H9 (cell line): Measurements from ENCODE around the gene MOV10. TPM values are rescaled to one million over a fixed set of nuclear protein-coding genes. Genes with fewer than 3 reads are reported as not detected.

Experiments used
- DNase-seq: peaks from one replicate; pipeline ENCODE4 v3.0.0-alpha.2; 2017
- H2AFZ ChIP-seq: one replicate; pipeline ENCODE4 v1.6.1; 2013; ENCODE audit warnings: mild to moderate bottlenecking, low read length, control low read depth, moderate library complexity
- H2AK5ac ChIP-seq: 2 replicates; pipeline ENCODE4 v1.6.1; 2013; ENCODE audit warnings: low read length, control low read depth, mixed read lengths; ENCODE audit not compliant: insufficient read length
- H2BK120ac ChIP-seq: one replicate; pipeline ENCODE4 v1.6.1; 2013; ENCODE audit warnings: low read depth, mild to moderate bottlenecking, low read length, control low read depth, inconsistent platforms; ENCODE audit not compliant: poor library complexity, severe bottlenecking
- H2BK12ac ChIP-seq: 2 replicates; pipeline ENCODE4 v1.6.1; 2013; ENCODE audit warnings: low read length, control low read depth, mixed read lengths, low read depth; ENCODE audit not compliant: insufficient read length
- H2BK15ac ChIP-seq: 2 replicates; pipeline ENCODE4 v1.6.1; 2013; ENCODE audit warnings: low read depth, low read length, control low read depth
- H2BK20ac ChIP-seq: one replicate; pipeline ENCODE4 v1.6.1; 2013; ENCODE audit warnings: low read depth, mild to moderate bottlenecking, low read length, control low read depth, inconsistent platforms; ENCODE audit not compliant: poor library complexity, severe bottlenecking
- H2BK5ac ChIP-seq: 2 replicates; pipeline ENCODE4 v1.6.1; 2013; ENCODE audit warnings: low read length, control low read depth, mixed read lengths; ENCODE audit not compliant: insufficient read length
- H3K14ac ChIP-seq: 2 replicates; pipeline ENCODE4 v1.6.1; 2013; ENCODE audit warnings: low read length, control low read depth; ENCODE audit not compliant: insufficient read depth
- H3K18ac ChIP-seq: 2 replicates; pipeline ENCODE4 v1.6.1; 2013; ENCODE audit warnings: low read depth, mild to moderate bottlenecking, mixed read lengths, low read length, control low read depth; ENCODE audit not compliant: insufficient read length
- H3K23ac ChIP-seq: 2 replicates; pipeline ENCODE4 v1.6.1; 2013; ENCODE audit warnings: low read length, control low read depth, mixed read lengths, low read depth; ENCODE audit not compliant: insufficient read length
- H3K23me2 ChIP-seq: 2 replicates; pipeline ENCODE4 v1.6.1; 2013; ENCODE audit warnings: low read depth, mild to moderate bottlenecking, mixed read lengths, low read length, control low read depth; ENCODE audit not compliant: insufficient read length, poor library complexity, severe bottlenecking
- H3K27ac ChIP-seq: 2 replicates; pipeline ENCODE4 v1.5.1; 2013; ENCODE audit warnings: low read length, control low read depth, mixed read lengths, low read depth; ENCODE audit not compliant: insufficient read length
- H3K27me3 ChIP-seq: 2 replicates; pipeline ENCODE4 v1.6.1; 2013; ENCODE audit warnings: low read length, control low read depth, inconsistent platforms; ENCODE audit not compliant: insufficient read depth
- H3K4ac ChIP-seq: 2 replicates; pipeline ENCODE4 v1.6.1; 2013; ENCODE audit warnings: low read depth, mild to moderate bottlenecking, control low read depth, inconsistent platforms, low read length, moderate library complexity
- H3K4me1 ChIP-seq: 2 replicates; pipeline ENCODE4 v1.6.1; 2013; ENCODE audit warnings: low read length, control low read depth, inconsistent platforms; ENCODE audit not compliant: insufficient read depth
- H3K4me2 ChIP-seq: 2 replicates; pipeline ENCODE4 v1.6.1; 2013; ENCODE audit warnings: low read length, control low read depth, mixed read lengths; ENCODE audit not compliant: insufficient read length, insufficient read depth
- H3K56ac ChIP-seq: 2 replicates; pipeline ENCODE4 v1.6.1; 2013; ENCODE audit warnings: low read depth, mild to moderate bottlenecking, mixed read lengths, low read length, control low read depth; ENCODE audit not compliant: insufficient read length
- H3K79me1 ChIP-seq: 2 replicates; pipeline ENCODE4 v1.6.1; 2013; ENCODE audit warnings: low read depth, mild to moderate bottlenecking, moderate library complexity, low read length, control low read depth, inconsistent platforms; ENCODE audit not compliant: insufficient read depth, poor library complexity, severe bottlenecking
- H3K79me2 ChIP-seq: 2 replicates; pipeline ENCODE4 v1.6.1; 2013; ENCODE audit warnings: low read length, control low read depth, inconsistent platforms; ENCODE audit not compliant: insufficient read depth
- H3K9ac ChIP-seq: 2 replicates; pipeline ENCODE4 v1.6.1; 2013; ENCODE audit warnings: low read length, control low read depth, mixed read lengths; ENCODE audit not compliant: insufficient read length; ENCODE audit errors: extremely low read depth
- H3K9me3 ChIP-seq: one replicate; pipeline ENCODE4 v1.6.1; 2013; ENCODE audit warnings: low read depth, low read length, inconsistent platforms; ENCODE audit not compliant: control insufficient read depth
- H3T11ph ChIP-seq: one replicate; pipeline ENCODE4 v1.6.1; 2013; ENCODE audit warnings: mild to moderate bottlenecking, low read length, control low read depth, inconsistent platforms
- H4K20me1 ChIP-seq: one replicate; pipeline ENCODE4 v1.6.1; 2013; ENCODE audit not compliant: control insufficient read depth, insufficient read length, insufficient read depth
- H4K5ac ChIP-seq: 2 replicates; pipeline ENCODE4 v1.6.1; 2013; ENCODE audit warnings: low read depth, mild to moderate bottlenecking, mixed read lengths, low read length, control low read depth; ENCODE audit not compliant: insufficient read length
- H4K8ac ChIP-seq: replicated peaks from 2 replicates; pipeline ENCODE4 v1.6.1; 2013; ENCODE audit warnings: low read length, control low read depth, mixed read lengths, low read depth; ENCODE audit not compliant: insufficient read length
- H4K91ac ChIP-seq: 2 replicates; pipeline ENCODE4 v1.6.1; 2013; ENCODE audit warnings: low read depth, mild to moderate bottlenecking, moderate library complexity, mixed read lengths, low read length, control low read depth; ENCODE audit not compliant: insufficient read length
- H3K27ac Mint-ChIP-seq, 3 experiments: 2 replicates in 2 of 3; 3 replicates in 1 of 3; pipeline ENCODE4 v1.8.0; 2020 to 2021; ENCODE audit warnings: mixed read lengths in 3 of 3, mild to moderate bottlenecking in 1 of 3, moderate library complexity in 1 of 3
- H3K27me3 Mint-ChIP-seq: 2 replicates; pipeline ENCODE4 v1.8.0; 2021; ENCODE audit warnings: low read depth, mild to moderate bottlenecking, moderate library complexity, mixed read lengths
- H3K36me3 Mint-ChIP-seq, 3 experiments: 2 replicates in 2 of 3; 3 replicates in 1 of 3; pipeline ENCODE4 v1.8.0; 2020 to 2021; ENCODE audit warnings: low read depth in 3 of 3, mixed read lengths in 3 of 3; ENCODE audit not compliant: insufficient read depth in 1 of 3
- H3K4me1 Mint-ChIP-seq, 2 experiments: 2 replicates each; pipeline ENCODE4 v1.8.0; 2020; ENCODE audit warnings: mixed read lengths in 2 of 2
- H3K4me3 Mint-ChIP-seq, 2 experiments: 2 replicates in 1 of 2; 3 replicates in 1 of 2; pipeline ENCODE4 v1.8.0; 2020 to 2021; ENCODE audit warnings: mild to moderate bottlenecking in 2 of 2, mixed read lengths in 2 of 2, moderate library complexity in 1 of 2
- H3K9me3 Mint-ChIP-seq, 2 experiments: 2 replicates in 1 of 2; 3 replicates in 1 of 2; pipeline ENCODE4 v1.8.0; 2020; ENCODE audit warnings: mild to moderate bottlenecking in 2 of 2, mixed read lengths in 2 of 2, moderate library complexity in 1 of 2
- WGBS: extraction: QIAGEN DNeasy Blood & Tissue Kit; methylation state at CpG from one replicate; pipeline ENCODE4 v1.1.7; 2013; ENCODE audit warnings: missing lambda C conversion rate, low lambda C conversion rate, mixed read lengths; ENCODE audit not compliant: insufficient read length; ENCODE audit errors: extremely low coverage; 5-methylcytosine and 5-hydroxymethylcytosine counted together
- total RNA-seq: library from RNA; stranded (reverse); gene quantifications from 2 replicates; pipeline ENCODE4 v1.2.1, GENCODE V29; 2021
- TF ChIP-seq, protein P1 (sequence below): fragments of 200-600 bp; sonication (generic); conservative IDR thresholded peaks from 3 replicates; pipeline ENCODE4 v1.8.0; 2021; ENCODE audit warnings: antibody characterized with exemption, mild to moderate bottlenecking

The MOV10 gene
- total RNA-seq, 1 experiment from 2014 or later: 77.8 TPM

DNA sequence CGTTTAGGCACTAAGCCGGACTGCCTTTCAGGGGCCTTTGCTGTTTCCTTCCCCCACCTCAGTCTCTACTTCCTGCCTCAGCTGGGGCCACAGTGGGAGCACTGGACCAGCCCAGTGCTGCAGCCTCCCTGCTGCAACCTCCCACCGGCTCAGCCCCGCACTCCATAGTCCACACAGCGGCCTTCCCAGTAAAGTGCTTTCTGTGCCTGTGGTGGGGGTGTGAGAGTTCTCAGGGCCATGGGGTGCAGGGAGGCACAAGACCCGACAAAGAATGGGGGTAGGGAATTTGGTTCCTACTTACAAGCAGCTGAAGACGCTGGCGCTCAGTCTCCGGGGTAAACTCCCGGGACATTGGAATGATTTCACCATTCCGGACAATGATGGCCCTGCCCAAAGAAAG lies 37.2 kb downstream of the MOV10 start:
- Histone ChIP-seq H2BK5ac (no peak overlapping the region), H3K14ac (no peak overlapping the region), H3K27ac (no peak overlapping the region), H2BK15ac (no peak overlapping the region), H3K4me1 (peaks cover 7% of the 10 kb centered on the region), H3K56ac (no peak overlapping the region), H4K8ac (no peak overlapping the region), H3K4ac (no peak overlapping the region), H3K23me2 (peaks cover 23% of the 10 kb centered on the region), H2BK12ac (no peak overlapping the region), H3K9ac (no peak overlapping the region), H3T11ph (no peak overlapping the region), H3K23ac (no peak overlapping the region), H2AK5ac (no peak overlapping the region), H2AFZ (no peak overlapping the region), H3K4me2 (no peak overlapping the region), H4K91ac (no peak overlapping the region), H3K9me3 (no peaks in the 10 kb centered on the region), H3K18ac (no peak overlapping the region), H3K79me1 (no peaks in the 10 kb centered on the region), H2BK20ac (no peak overlapping the region), H3K79me2 (no peaks in the 10 kb centered on the region; the same call in 1 of the 2 replicates), H3K27me3 (no peaks in the 10 kb centered on the region), H2BK120ac (no peak overlapping the region), H4K20me1 (no peaks in the 10 kb centered on the region), H4K5ac (no peak overlapping the region)
- DNase-seq: no peak
- Mint-ChIP-seq H3K4me3 (no peak overlapping the region; a peak in 1 of 5 replicates), H3K27ac (no peak overlapping the region), H3K9me3 (peaks cover 0 to 3% of the 10 kb centered on the region in 2 experiments; a peak in 1 of 5 replicates), H3K4me1 (peaks cover 49 to 51% of the 10 kb centered on the region in 2 experiments), H3K36me3 (peaks cover 13 to 24% (median 17%) of the 10 kb centered on the region in 3 experiments), H3K27me3 (peaks cover 59% of the 10 kb centered on the region)
- no CpG with 5 or more reads among the region's 11 CpGs for WGBS
- TF ChIP-seq, protein P1, sequence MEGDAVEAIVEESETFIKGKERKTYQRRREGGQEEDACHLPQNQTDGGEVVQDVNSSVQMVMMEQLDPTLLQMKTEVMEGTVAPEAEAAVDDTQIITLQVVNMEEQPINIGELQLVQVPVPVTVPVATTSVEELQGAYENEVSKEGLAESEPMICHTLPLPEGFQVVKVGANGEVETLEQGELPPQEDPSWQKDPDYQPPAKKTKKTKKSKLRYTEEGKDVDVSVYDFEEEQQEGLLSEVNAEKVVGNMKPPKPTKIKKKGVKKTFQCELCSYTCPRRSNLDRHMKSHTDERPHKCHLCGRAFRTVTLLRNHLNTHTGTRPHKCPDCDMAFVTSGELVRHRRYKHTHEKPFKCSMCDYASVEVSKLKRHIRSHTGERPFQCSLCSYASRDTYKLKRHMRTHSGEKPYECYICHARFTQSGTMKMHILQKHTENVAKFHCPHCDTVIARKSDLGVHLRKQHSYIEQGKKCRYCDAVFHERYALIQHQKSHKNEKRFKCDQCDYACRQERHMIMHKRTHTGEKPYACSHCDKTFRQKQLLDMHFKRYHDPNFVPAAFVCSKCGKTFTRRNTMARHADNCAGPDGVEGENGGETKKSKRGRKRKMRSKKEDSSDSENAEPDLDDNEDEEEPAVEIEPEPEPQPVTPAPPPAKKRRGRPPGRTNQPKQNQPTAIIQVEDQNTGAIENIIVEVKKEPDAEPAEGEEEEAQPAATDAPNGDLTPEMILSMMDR: no peak
